G401.6 (cell line): ENCODE measurements around the gene SPIN1.
"Not testable (repeated sequence)": the region's sequence is repeated elsewhere in the genome, so short reads cannot be mapped to it uniquely, and the experiment has no call there.

Source experiments
- FAIRE-seq: peaks from 2 replicates; lab custom pipeline; 2012; peaks lifted over from hg19 to GRCh38; lab: Jason Lieb, UNC

SPIN1 gene

GRCh38 chr9:88388203-88388885 is at the start of gene SPIN1:
Gene SPIN1 (plus strand): TSS chr9:88388444. CDS start chr9:88426540, 38,096 bp downstream.
- FAIRE-seq: no peak

- no peak for FAIRE-seq
Observed at GRCh38 chr9:88339317-88339716, 48.9 kb upstream of the SPIN1 start.

GRCh38 chr9:88342246-88342645 is 46.0 kb upstream of the SPIN1 start:
- FAIRE-seq: no peak

- no peak for FAIRE-seq
Observed at GRCh38 chr9:88344013-88344412, 44.2 kb upstream of the SPIN1 start.

GRCh38 chr9:88350354-88350753 is 37.9 kb upstream of the SPIN1 start:
- not testable (repeated sequence) for FAIRE-seq

- no peak for FAIRE-seq
Observed at GRCh38 chr9:88355166-88355565, 33.1 kb upstream of the SPIN1 start.

- not testable (repeated sequence) for FAIRE-seq
Observed at GRCh38 chr9:88357250-88357649, 31.0 kb upstream of the SPIN1 start.

- FAIRE-seq: no peak
Observed at GRCh38 chr9:88358723-88359122, 29.5 kb upstream of the SPIN1 start.

GRCh38 chr9:88359974-88360373 is 28.3 kb upstream of the SPIN1 start:
- FAIRE-seq: no peak

GRCh38 chr9:88362681-88363080 is 25.6 kb upstream of the SPIN1 start:
- FAIRE-seq: no peak

GRCh38 chr9:88363661-88364060 is 24.6 kb upstream of the SPIN1 start:
- no peak for FAIRE-seq

GRCh38 chr9:88364706-88365105 is 23.5 kb upstream of the SPIN1 start:
- FAIRE-seq: no peak

- no peak for FAIRE-seq
Observed at GRCh38 chr9:88370346-88370745, 17.9 kb upstream of the SPIN1 start.

GRCh38 chr9:88372103-88372654 is 16.1 kb upstream of the SPIN1 start:
- FAIRE-seq: no peak

GRCh38 chr9:88373045-88373444 is 15.2 kb upstream of the SPIN1 start:
- FAIRE-seq: no peak

GRCh38 chr9:88378317-88378716 is 9.9 kb upstream of the SPIN1 start:
- no peak for FAIRE-seq

- FAIRE-seq: no peak
Observed at GRCh38 chr9:88379352-88379751, 8.9 kb upstream of the SPIN1 start.

- no peak for FAIRE-seq
Observed at GRCh38 chr9:88380118-88380517, 8.1 kb upstream of the SPIN1 start.

GRCh38 chr9:88381322-88381721 is 6.9 kb upstream of the SPIN1 start:
- FAIRE-seq: not testable (repeated sequence)

GRCh38 chr9:88383176-88383575 is 5.1 kb upstream of the SPIN1 start:
- no peak for FAIRE-seq

- not testable (repeated sequence) for FAIRE-seq
Observed at GRCh38 chr9:88386137-88386536, 2.1 kb upstream of the SPIN1 start.

- no peak for FAIRE-seq
Observed at GRCh38 chr9:88387036-88387551, 1.1 kb upstream of the SPIN1 start.

- FAIRE-seq: no peak
Observed at GRCh38 chr9:88387552-88388202, 567 bp upstream of the SPIN1 start.
